HG03565 (cell line): ENCODE data around the gene PDGFB.

Experiments
- ATAC-seq: cut with Tn5 transposase; IDR thresholded peaks from one replicate; pipeline ENCODE4 v1.9.1; 2021; ENCODE audit warnings: mild to moderate bottlenecking, moderate library complexity; ENCODE audit not compliant: unreplicated experiment

The PDGFB gene

GRCh38 chr22:39277142-39277607, 32.4 kb upstream of the PDGFB start:
- ATAC-seq, result no peak

DNA sequence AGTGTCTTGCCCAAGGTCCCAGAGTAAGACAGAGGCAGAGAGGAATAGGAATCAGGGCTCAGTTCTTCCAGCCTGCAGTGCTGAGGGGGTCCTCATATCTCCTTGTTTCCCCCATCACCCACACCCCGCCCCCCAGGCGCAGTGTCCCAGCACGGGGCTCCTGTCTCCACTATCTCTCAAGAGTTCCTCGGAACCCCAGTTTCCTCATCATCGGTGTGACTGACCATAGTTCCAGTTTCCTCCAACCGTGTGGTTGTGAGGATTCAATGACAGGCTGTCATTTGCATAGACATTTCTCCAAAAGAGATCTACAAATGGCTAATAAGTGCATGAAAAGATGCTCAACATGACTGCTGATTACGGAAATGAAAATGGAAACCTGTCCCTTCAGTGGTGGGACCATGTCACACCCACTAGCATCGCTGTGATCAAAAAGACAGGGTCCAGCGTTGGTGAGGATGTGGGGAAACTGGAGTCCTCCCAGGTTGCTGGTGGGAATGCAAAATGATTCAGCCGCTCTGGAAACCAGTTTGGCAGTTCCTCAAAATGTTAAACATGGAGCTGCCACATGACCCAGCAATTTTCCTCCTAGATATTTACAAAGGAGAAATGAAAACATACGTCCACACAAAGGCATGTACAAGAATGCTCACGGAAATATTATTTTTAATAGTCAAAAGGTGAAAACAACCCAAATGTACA, 31.8 kb upstream of the PDGFB start:
- no peak for ATAC-seq

GRCh38 chr22:39275814-39276439, 31.1 kb upstream of the PDGFB start:
- ATAC-seq, result no peak

DNA sequence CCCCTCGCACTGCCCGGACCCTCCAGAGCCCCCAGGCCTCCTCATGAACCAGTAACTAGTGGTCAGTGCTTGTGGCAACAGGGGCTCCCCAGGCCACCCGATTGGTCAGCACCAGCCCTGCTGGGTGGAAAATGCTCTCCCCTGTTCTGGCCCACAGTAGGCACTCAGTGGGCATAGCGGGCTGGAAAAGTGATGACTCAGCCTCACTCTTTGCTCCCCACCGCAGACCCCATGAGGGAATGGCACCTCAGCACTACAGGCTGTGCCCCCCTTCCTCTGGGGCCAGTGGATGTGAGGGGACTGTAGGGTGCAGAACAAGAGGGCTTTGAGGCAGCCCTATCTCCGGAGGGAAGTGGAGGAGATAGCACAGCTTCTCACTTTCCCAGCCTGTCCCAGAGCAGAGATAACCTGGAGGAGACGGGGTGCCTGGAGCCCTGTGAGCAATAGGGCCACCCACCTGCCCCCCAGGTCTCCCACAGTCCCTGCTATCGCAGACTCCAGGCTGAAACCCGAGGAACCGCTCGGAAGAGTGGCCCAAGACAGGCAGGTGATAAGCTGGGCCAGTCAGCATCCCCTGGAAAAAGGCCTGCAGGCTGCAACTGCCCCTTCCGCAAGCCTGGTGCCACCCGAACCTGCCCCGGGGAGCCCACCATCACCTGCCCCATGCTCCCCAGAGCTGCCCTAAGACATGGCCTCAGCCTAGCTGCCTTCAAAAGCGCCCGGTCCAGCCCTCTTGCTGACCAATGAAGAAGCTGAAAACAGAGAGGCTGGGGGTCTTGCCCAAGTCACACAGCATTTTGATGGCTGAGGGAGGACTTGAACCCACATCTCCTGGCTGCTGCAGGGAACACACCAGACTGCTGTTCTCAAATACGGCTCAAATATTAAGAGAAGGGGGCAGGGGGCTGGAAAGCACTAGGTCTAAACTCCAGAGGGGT, 29.4 kb upstream of the PDGFB start:
- ATAC-seq, result no peak

GRCh38 chr22:39270792-39271191, 26.0 kb upstream of the PDGFB start:
- ATAC-seq, result no peak

- no peak for ATAC-seq
Observed at GRCh38 chr22:39270280-39270679, 25.5 kb upstream of the PDGFB start.

GRCh38 chr22:39269095-39269790, 24.5 kb upstream of the PDGFB start:
- no peak for ATAC-seq

GRCh38 chr22:39268645-39269044, 23.9 kb upstream of the PDGFB start:
- ATAC-seq, result no peak

- ATAC-seq, result no peak
Observed at GRCh38 chr22:39267974-39268373, 23.2 kb upstream of the PDGFB start.

GRCh38 chr22:39266398-39267030, 21.7 kb upstream of the PDGFB start:
- peak; percentile 72 for ATAC-seq

GRCh38 chr22:39265143-39265886, 20.5 kb upstream of the PDGFB start:
- ATAC-seq, result no peak

DNA sequence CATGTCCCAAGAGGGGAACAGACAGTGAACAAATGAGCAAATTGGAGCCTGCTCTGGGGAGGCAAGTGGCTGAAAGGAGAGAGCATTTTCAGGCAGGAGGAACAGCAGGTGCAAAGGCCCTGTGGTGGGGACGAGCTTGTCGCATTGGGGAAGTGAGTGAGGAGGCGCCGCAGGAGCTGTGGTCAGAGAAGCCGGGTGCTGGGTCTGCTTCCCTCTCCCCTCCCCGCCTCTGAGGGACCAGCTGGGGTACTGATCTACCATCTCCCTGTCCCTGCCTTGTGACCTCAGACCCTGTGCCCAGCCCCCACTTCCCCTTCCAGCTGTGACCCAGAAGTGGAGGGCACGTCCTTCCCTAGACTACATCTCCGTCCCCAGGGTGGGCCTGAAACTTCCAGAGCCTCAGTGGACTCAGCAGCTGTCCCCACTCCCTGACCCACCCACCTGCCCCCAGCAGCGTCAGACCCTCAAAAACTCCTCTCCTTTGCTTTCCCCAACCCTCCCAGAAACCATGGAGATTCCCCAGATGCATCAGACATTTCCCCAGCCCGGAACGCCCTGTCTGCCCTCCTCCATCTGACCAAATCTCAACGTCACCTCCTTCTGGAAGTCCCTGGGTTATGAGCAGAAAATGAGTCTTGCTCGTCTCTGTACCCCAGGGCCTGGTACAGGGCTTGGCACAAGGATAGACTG, 19.7 kb upstream of the PDGFB start:
- ATAC-seq, result no peak

GRCh38 chr22:39263626-39264348, 19.0 kb upstream of the PDGFB start:
- no peak for ATAC-seq

DNA sequence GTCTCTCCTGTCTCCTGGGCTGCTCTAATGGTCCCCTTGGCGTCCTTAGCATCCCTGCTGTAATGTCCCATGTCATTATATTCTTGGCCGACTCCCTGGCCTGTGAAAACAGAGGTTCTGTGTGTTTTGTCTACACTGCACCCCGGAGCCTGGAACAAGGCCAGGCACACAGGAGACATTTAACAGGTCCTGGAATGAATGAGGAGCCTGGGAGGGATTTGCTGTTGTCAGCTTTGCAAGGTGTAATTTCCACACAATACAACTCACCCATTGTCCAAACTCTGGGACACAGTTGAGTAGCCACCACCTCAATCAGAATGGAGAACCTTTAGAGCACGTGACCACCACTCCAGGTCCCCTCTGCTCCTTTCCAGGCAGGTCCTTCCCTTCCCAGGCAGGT, 14.9 kb upstream of the PDGFB start:
- ATAC-seq, result no peak

DNA sequence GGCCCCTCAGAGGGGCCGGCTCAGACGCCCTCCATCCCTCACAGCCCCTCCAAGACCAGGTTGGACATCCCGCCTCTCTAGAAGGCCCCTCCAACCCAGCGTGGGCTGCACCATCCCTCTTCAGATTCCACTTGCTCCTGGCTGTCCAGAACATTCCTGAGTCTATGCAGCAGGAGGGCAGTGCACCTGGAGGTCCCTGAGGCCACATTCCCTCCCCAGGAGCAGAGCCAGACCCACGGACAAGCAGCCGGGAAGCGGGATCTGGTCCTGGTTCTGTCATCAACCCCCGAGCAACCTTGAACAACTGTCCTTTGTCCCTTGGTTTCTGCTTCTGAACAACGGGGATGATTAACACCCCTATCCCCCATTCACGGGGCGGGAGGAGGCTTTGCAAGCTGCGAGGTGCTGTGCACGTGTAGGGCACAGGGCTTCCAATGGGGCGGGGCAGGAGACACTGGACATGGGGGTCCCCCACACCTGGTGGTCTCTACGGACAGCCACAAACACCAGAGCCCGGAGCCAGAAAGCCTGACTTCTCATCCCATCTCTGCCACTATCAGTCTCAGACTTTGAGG, 13.2 kb upstream of the PDGFB start:
- ATAC-seq, result no peak

GRCh38 chr22:39256979-39257378, 12.2 kb upstream of the PDGFB start:
- no peak for ATAC-seq

DNA sequence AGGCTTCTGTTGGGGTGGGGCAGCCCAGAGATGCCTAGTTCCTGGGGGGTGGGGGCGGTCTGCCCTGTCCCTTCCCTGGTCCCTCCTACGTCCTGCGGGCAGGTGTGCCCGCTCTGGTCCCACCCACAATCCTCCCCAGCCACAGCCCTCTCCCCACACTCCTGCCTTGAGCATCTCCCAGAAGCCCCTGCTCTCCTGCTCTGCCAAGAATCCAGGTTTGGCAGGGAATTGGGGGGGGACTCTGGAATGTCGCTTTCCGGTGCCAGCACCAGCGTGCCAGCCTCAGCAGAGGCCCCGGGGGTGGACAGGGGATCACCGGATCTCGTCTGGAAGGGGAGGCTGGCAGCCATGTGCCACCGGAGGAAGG, 11.4 kb upstream of the PDGFB start:
- ATAC-seq, result no peak

DNA sequence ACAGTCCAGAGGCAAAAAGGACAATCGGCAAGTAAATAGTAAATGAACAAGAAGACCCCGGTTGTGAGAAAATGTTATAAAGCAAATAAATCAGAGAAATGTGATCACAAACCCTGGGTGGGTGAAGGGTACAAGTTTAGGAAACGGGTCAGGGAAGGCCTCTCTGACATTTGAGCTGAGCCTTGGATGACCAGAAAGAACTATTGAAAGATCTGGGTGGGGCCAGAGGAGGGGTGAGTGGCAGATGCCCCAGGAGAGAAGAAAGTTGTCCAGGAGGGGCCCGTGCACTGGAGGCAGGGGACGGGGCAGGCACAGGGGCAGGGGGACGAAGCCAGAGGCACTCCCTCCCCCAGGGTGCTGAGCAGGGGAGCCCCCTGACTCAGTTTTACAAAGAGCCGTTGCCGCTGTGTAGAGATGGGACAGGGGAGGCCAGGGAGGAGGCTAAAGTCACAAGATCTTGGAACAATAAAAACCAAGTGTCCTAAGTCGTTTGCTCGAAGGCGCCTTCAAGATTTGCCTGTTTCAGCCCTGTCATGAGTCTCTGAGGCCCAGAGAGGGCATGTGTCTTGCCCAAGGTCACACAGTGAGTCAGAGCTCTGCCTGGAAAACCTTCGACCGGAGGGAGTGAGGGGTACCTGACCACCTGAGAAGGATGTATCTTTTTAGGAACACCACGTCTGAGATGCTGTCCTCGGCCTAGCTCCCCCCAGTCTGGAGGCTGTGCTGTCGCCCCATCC, 10.8 kb upstream of the PDGFB start:
- ATAC-seq, result no peak
